Suppressor macrophage (primary cell): ENCODE data around the gene ADCY2.
A peak's percentile ranks its signal among the peaks of the same experiment; 100 is the strongest.

ENCODE experiments used
- DNase-seq, 4 experiments: peaks; one replicate each; pipeline ENCODE4 v3.0.0-alpha.2; 2020 to 2022

ADCY2 gene

GRCh38 chr5:7516253-7516652 is 120.3 kb downstream of the ADCY2 start:
- DNase-seq = no peak

- DNase-seq = no peak
Measured at GRCh38 chr5:7517006-7517405, 121.1 kb downstream of the ADCY2 start.

GRCh38 chr5:7518947-7519560 is 123.1 kb downstream of the ADCY2 start:
- DNase-seq = no peak

- DNase-seq = no peak
Measured at GRCh38 chr5:7519564-7519963, 123.6 kb downstream of the ADCY2 start.

GRCh38 chr5:7529880-7530279 is 133.9 kb downstream of the ADCY2 start:
- DNase-seq = no peak

- DNase-seq = no peak
Measured at GRCh38 chr5:7533941-7534340, 138.0 kb downstream of the ADCY2 start.

- no peak for DNase-seq
Measured at GRCh38 chr5:7534505-7534904, 138.6 kb downstream of the ADCY2 start.

GRCh38 chr5:7537573-7537972 is 141.6 kb downstream of the ADCY2 start:
- DNase-seq = no peak

GRCh38 chr5:7539571-7539970 is 143.6 kb downstream of the ADCY2 start:
- no peak for DNase-seq

GRCh38 chr5:7540736-7541485 is 145.0 kb downstream of the ADCY2 start:
- DNase-seq = no peak

- DNase-seq = no peak
Measured at GRCh38 chr5:7541898-7542297, 146.0 kb downstream of the ADCY2 start.

- DNase-seq = no peak
Measured at GRCh38 chr5:7546555-7546954, 150.6 kb downstream of the ADCY2 start.

GRCh38 chr5:7548596-7548995 is 152.7 kb downstream of the ADCY2 start:
- no peak for DNase-seq

GRCh38 chr5:7565559-7565958 is 169.6 kb downstream of the ADCY2 start:
- no peak for DNase-seq

GRCh38 chr5:7576023-7576715 is 180.2 kb downstream of the ADCY2 start:
- DNase-seq = no peak

GRCh38 chr5:7577381-7577780 is 181.4 kb downstream of the ADCY2 start:
- no peak for DNase-seq

GRCh38 chr5:7578071-7578470 is 182.1 kb downstream of the ADCY2 start:
- no peak for DNase-seq

GRCh38 chr5:7584749-7585148 is 188.8 kb downstream of the ADCY2 start:
- DNase-seq = no peak

- no peak for DNase-seq
Measured at GRCh38 chr5:7585807-7586206, 189.9 kb downstream of the ADCY2 start.

- no peak for DNase-seq
Measured at GRCh38 chr5:7586480-7586879, 190.5 kb downstream of the ADCY2 start.

GRCh38 chr5:7589800-7590199 is 193.9 kb downstream of the ADCY2 start:
- no peak for DNase-seq

GRCh38 chr5:7592910-7593309 is 197.0 kb downstream of the ADCY2 start:
- peak in 3 of 4 experiments; percentile 2 to 35 (median 18) for DNase-seq

GRCh38 chr5:7597059-7597642 is 201.2 kb downstream of the ADCY2 start:
- DNase-seq = no peak
